ENCODE data around the gene B3GNT5. TPM values are rescaled to one million over a fixed set of nuclear protein-coding genes. Genes with fewer than 3 reads are reported as not detected.

The B3GNT5 gene
- total and polyA plus RNA-seq, 7 donors: 12.1 to 98.9 (median 54.7) TPM

- no peaks in the 10 kb centered on the region for H3K9me3 ChIP-seq
- no peaks in the 10 kb centered on the region for H3K4me1 ChIP-seq
- WGBS, 3 donors: 88 to 96% (median 93%) methylated on average over 8 of the region's 8 CpGs
- H3K27ac ChIP-seq: no peak overlapping the region
- ATAC-seq (no peak), DNase-seq (no peak)
- no peaks in the 10 kb centered on the region for H3K36me3 ChIP-seq (ENCODE audit: insufficient read depth in 1 of 2, low read depth in 1 of 2)
- TF ChIP-seq, protein P1, sequence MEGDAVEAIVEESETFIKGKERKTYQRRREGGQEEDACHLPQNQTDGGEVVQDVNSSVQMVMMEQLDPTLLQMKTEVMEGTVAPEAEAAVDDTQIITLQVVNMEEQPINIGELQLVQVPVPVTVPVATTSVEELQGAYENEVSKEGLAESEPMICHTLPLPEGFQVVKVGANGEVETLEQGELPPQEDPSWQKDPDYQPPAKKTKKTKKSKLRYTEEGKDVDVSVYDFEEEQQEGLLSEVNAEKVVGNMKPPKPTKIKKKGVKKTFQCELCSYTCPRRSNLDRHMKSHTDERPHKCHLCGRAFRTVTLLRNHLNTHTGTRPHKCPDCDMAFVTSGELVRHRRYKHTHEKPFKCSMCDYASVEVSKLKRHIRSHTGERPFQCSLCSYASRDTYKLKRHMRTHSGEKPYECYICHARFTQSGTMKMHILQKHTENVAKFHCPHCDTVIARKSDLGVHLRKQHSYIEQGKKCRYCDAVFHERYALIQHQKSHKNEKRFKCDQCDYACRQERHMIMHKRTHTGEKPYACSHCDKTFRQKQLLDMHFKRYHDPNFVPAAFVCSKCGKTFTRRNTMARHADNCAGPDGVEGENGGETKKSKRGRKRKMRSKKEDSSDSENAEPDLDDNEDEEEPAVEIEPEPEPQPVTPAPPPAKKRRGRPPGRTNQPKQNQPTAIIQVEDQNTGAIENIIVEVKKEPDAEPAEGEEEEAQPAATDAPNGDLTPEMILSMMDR (IDR thresholded peaks at IDR 0.05): no peak
- intact Hi-C loops (cut with DNase I): loop anchor here in 1 of 2 donors (5.0 kb wide), 1 partner anchor 52 kb away; no protein-coding TSS in a partner anchor
- no peak overlapping the region for H3K4me3 ChIP-seq
- H3K27me3 ChIP-seq (ENCODE audit: insufficient read depth in 3 of 3, low read length in 2 of 3): no peaks in the 10 kb centered on the region
Measured at GRCh38 chr3:183315739-183316138, 62.7 kb downstream of the B3GNT5 start.

GRCh38 chr3:183317271-183317670, 64.2 kb downstream of the B3GNT5 start:
- TF ChIP-seq, protein P1 (IDR thresholded peaks at IDR 0.05): no peak
- Histone ChIP-seq H3K27me3 (ENCODE audit: insufficient read depth in 3 of 3, low read length in 2 of 3) (no peaks in the 10 kb centered on the region), H3K9me3 (no peaks in the 10 kb centered on the region), H3K27ac (no peak overlapping the region), H3K4me3 (no peak overlapping the region), H3K36me3 (ENCODE audit: insufficient read depth in 1 of 2, low read depth in 1 of 2) (no peaks in the 10 kb centered on the region), H3K4me1 (no peaks in the 10 kb centered on the region)
- DNase-seq (no peak), ATAC-seq (no peak)
- intact Hi-C loops (cut with DNase I): loop anchor here in 1 of 2 donors (5.0 kb wide), 1 partner anchor 50 kb away; no protein-coding TSS in a partner anchor
- 92 to 94% (median 92%) methylated on average over 8 of the region's 8 CpGs for WGBS, 3 donors

DNA sequence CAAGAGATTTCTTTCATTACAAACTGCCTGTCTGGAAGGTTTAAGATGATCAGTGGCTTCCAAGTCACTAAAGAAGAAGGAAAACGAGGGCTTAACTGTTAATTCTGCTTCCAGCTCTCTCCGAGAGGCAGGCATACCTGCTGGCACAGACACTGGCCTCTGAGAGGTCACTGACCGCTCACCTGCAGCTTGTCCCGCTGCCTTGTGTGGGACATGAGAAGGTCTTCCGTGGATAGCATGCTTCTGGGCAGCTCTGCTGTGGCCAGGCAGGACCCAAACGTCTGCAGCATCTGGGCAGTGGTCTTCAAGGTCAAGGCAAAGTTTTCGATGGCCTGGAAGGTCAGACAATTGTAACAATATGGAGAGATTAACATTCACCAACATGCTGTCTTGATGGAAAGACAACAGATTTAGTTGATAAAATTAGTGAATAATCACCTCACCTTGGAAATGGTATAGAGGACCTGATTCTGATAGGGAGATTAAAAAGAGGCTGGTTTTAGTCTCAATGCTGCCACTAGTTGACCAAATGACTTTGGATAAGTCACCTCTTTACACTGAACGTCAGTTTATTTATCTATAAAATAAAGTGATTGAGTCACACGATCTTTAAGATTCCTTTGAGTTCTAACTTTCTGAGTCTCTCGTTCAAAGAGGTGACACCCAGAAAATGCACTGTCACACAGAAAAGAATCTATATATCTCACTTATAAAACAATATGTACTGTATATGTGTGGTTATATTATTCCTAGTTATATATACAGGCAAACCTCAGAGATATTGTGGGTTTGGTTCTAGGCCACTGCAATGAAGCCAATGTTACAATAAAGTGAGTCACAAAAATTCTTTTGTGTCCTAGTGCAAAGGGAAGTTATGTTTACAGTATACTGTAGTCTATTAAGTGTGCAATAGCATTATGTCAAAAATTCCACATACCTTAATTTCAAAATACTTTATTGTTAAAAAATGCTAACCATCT, 65.1 kb downstream of the B3GNT5 start:
- Histone ChIP-seq H3K4me1 (no peaks in the 10 kb centered on the region), H3K9me3 (no peaks in the 10 kb centered on the region), H3K4me3 (no peak overlapping the region), H3K36me3 (ENCODE audit: insufficient read depth in 1 of 2, low read depth in 1 of 2) (no peaks in the 10 kb centered on the region), H3K27ac (no peak overlapping the region), H3K27me3 (ENCODE audit: insufficient read depth in 3 of 3, low read length in 2 of 3) (no peaks in the 10 kb centered on the region)
- DNase-seq: no peak
- intact Hi-C loops (cut with DNase I): loop anchor here in 1 of 2 donors (5.0 kb wide), 1 partner anchor 49 kb away; no protein-coding TSS in a partner anchor
- ATAC-seq: no peak
- TF ChIP-seq, protein P1 (IDR thresholded peaks at IDR 0.05): no peak
- 85 to 89% (median 85%) methylated on average over 10 of the region's 10 CpGs for WGBS, 3 donors

DNA sequence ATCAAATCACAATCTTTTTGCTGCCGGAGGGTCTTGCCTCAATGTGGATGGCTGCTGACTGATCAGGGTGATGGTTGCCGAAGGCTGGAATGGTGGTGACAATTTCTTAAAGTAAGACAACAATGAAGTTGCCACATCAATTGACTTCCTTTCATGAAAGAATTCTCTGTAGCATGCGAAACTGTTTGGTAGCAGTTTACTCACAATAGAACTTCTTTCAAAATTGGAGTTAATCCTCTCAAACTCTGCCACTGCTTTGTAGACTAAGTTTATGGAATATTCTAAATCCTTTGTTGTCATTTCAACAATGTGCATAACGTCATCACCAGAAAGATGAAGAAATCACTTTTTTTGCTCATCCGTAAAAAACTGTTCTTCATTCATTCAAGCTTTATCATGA, 65.8 kb downstream of the B3GNT5 start:
- Histone ChIP-seq H3K4me1 (no peaks in the 10 kb centered on the region), H3K4me3 (no peak overlapping the region), H3K27ac (no peak overlapping the region), H3K36me3 (ENCODE audit: insufficient read depth in 1 of 2, low read depth in 1 of 2) (no peaks in the 10 kb centered on the region), H3K27me3 (ENCODE audit: insufficient read depth in 3 of 3, low read length in 2 of 3) (no peaks in the 10 kb centered on the region), H3K9me3 (no peaks in the 10 kb centered on the region)
- 86 to 90% (median 89%) methylated on average over 5 of the region's 5 CpGs for WGBS, 3 donors
- TF ChIP-seq, protein P1 (IDR thresholded peaks at IDR 0.05): no peak
- intact Hi-C loops (cut with DNase I): loop anchor here in 1 of 2 donors (5.0 kb wide), 1 partner anchor 48 kb away; no protein-coding TSS in a partner anchor
- no peak for DNase-seq
- no peak for ATAC-seq

All from psoas muscle (tissue), 8 donors.